Measurements from ENCODE around the gene TULP4. TPM values are rescaled to one million over a fixed set of nuclear protein-coding genes. Genes with fewer than 3 reads are reported as not detected.

The TULP4 gene
- total RNA-seq, 1 experiment from 2014 or later, result 21.5 TPM

GRCh38 chr6:158431560-158431959 lies 119.3 kb downstream of the TULP4 start:
- Histone ChIP-seq H3K9me2 (replicated peaks; ENCODE audit: low read length) (no peaks in the 10 kb centered on the region), H3F3A (ENCODE audit: low read length, unreplicated experiment) (no peaks in the 10 kb centered on the region), H2AFZ (ENCODE audit: low read length) (no peak overlapping the region), H3K36me3 (ENCODE audit: low read depth, low read length) (no peaks in the 10 kb centered on the region), H3K9me3 (ENCODE audit: low read length) (no peaks in the 10 kb centered on the region), H3K27ac (ENCODE audit: low read length) (no peak overlapping the region), H3K27me3 (ENCODE audit: low read length) (no peaks in the 10 kb centered on the region), H3K4me3 (ENCODE audit: low read length) (no peak overlapping the region), H3K4me1 (ENCODE audit: insufficient read depth, low read length) (no peaks in the 10 kb centered on the region), H3K9ac (ENCODE audit: low read length) (no peak overlapping the region), H3K4me2 (ENCODE audit: low read length) (no peak overlapping the region), H3K79me2 (ENCODE audit: low read length) (no peaks in the 10 kb centered on the region), H4K20me1 (ENCODE audit: low read length) (no peaks in the 10 kb centered on the region)
- CTCF ChIA-PET, result no interaction called here
- POLR2A ChIA-PET (ENCODE audit: unreplicated experiment), result no interaction called here
- intact Hi-C loops (cut with micrococcal nuclease), result no loop called here
- no peak for TF ChIP-seq EZH2phosphoT487 (IDR thresholded peaks at IDR 0.05; ENCODE audit: borderline replicate concordance, low read length)
- TF ChIP-seq CTCF (conservative IDR thresholded peaks at IDR 0.05; ENCODE audit: low read depth, low read length), result no peak
- TF ChIP-seq EZH2 (IDR thresholded peaks at IDR 0.05; ENCODE audit: low read length, unreplicated experiment), result no peak
- no TSS peak for BruUV-seq (replicated peaks)
- DNase-seq (no peak), ATAC-seq (no peak)

- POLR2A ChIA-PET (ENCODE audit: unreplicated experiment), result no interaction called here
- Histone ChIP-seq H3K9ac (ENCODE audit: low read length) (no peak overlapping the region), H3F3A (ENCODE audit: low read length, unreplicated experiment) (no peaks in the 10 kb centered on the region), H3K27ac (ENCODE audit: low read length) (no peak overlapping the region), H3K4me1 (ENCODE audit: insufficient read depth, low read length) (no peaks in the 10 kb centered on the region), H3K79me2 (ENCODE audit: low read length) (no peaks in the 10 kb centered on the region), H2AFZ (ENCODE audit: low read length) (no peak overlapping the region), H3K9me2 (replicated peaks; ENCODE audit: low read length) (no peaks in the 10 kb centered on the region), H3K4me2 (ENCODE audit: low read length) (no peak overlapping the region), H3K27me3 (ENCODE audit: low read length) (no peaks in the 10 kb centered on the region), H3K36me3 (ENCODE audit: low read depth, low read length) (no peaks in the 10 kb centered on the region), H3K9me3 (ENCODE audit: low read length) (no peaks in the 10 kb centered on the region), H3K4me3 (ENCODE audit: low read length) (no peak overlapping the region), H4K20me1 (ENCODE audit: low read length) (no peaks in the 10 kb centered on the region)
- ATAC-seq (no peak), DNase-seq (no peak)
- CTCF ChIA-PET, result no interaction called here
- BruUV-seq (replicated peaks), result no TSS peak
- no peak for TF ChIP-seq EZH2 (IDR thresholded peaks at IDR 0.05; ENCODE audit: low read length, unreplicated experiment)
- no peak for TF ChIP-seq EZH2phosphoT487 (IDR thresholded peaks at IDR 0.05; ENCODE audit: borderline replicate concordance, low read length)
- no peak for TF ChIP-seq CTCF (conservative IDR thresholded peaks at IDR 0.05; ENCODE audit: low read depth, low read length)
- intact Hi-C loops (cut with micrococcal nuclease), result no loop called here
These were observed 125.3 kb downstream of the TULP4 start for GRCh38 chr6:158437571-158437970.

- CTCF ChIA-PET, result no interaction called here
- Histone ChIP-seq H3F3A (ENCODE audit: low read length, unreplicated experiment) (no peaks in the 10 kb centered on the region), H3K9me2 (replicated peaks; ENCODE audit: low read length) (no peaks in the 10 kb centered on the region), H3K4me1 (ENCODE audit: insufficient read depth, low read length) (no peaks in the 10 kb centered on the region), H3K27ac (ENCODE audit: low read length) (no peak overlapping the region), H3K9ac (ENCODE audit: low read length) (no peak overlapping the region), H3K36me3 (ENCODE audit: low read depth, low read length) (no peaks in the 10 kb centered on the region), H4K20me1 (ENCODE audit: low read length) (no peaks in the 10 kb centered on the region), H3K4me2 (ENCODE audit: low read length) (no peak overlapping the region), H3K27me3 (ENCODE audit: low read length) (no peaks in the 10 kb centered on the region), H3K4me3 (ENCODE audit: low read length) (no peak overlapping the region), H3K79me2 (ENCODE audit: low read length) (no peaks in the 10 kb centered on the region), H3K9me3 (ENCODE audit: low read length) (no peaks in the 10 kb centered on the region), H2AFZ (ENCODE audit: low read length) (no peak overlapping the region)
- ATAC-seq, result no peak
- POLR2A ChIA-PET (ENCODE audit: unreplicated experiment), result no interaction called here
- TF ChIP-seq EZH2phosphoT487 (IDR thresholded peaks at IDR 0.05; ENCODE audit: borderline replicate concordance, low read length) (no peak), CTCF (conservative IDR thresholded peaks at IDR 0.05; ENCODE audit: low read depth, low read length) (no peak), EZH2 (IDR thresholded peaks at IDR 0.05; ENCODE audit: low read length, unreplicated experiment) (no peak)
- BruUV-seq (replicated peaks), result no TSS peak
- no peak for DNase-seq
- intact Hi-C loops (cut with micrococcal nuclease), result no loop called here
These were observed 126.0 kb downstream of the TULP4 start for GRCh38 chr6:158438226-158438625.

Data from PC-3 (cell line).